GM18951 (cell line): ENCODE data around the gene GIPC3.

ENCODE experiments used
- POLR2A ChIP-seq: IDR thresholded peaks from 4 replicates; pipeline ENCODE4 v1.6.1; 2011; ENCODE audit warnings: mild to moderate bottlenecking; ENCODE audit not compliant: insufficient read length, insufficient read depth; ENCODE audit errors: extremely low read depth
- in situ Hi-C: fragments of 300-500 bp; cut with MboI; formaldehyde crosslinking; loops from one replicate; pipeline ENCODE4 v1.12.0; 2022; ENCODE audit warnings: low sequenced_read_pairs, mixed read lengths, inconsistent platforms; ENCODE audit not compliant: unreplicated experiment

GIPC3 gene

DNA sequence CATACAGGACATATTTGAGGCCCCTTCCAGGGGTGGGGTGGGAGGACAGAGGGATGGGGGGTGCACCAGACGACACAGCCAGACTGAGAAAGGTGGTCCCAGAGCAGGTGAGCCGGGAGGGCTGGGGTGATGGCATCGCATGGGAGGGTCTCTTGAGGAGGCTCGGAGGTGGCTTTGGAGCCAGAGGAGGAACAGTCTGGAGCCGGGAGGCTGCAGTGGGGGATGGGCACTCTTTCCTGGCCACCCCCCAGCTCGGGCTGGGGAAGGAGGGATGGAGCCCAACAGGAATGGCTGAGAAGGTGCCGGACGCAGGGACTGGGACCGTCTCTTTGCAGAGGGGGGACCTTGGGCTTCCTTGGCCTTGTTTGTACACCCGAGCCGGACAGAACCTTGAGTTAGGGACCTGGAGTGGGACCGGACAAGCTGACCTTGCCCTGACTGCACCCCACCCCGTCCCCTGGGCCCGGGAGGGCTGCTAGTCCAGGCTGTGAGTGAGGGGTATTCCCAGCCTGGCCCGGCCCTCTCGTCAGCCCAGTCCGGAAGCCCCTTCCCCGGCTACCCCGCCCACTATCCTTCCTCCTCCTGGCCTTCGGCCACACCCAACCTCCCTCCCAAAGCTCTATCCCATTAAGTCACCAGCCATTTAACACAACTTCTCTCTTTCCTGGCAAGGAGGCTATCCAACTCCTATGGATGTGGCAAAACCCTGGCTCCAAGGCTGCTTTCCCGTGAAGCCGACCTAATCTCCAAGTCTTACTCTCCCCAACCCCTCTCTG, 22.2 kb downstream of the GIPC3 start:
- in situ Hi-C loops, result no loop called here
- TF ChIP-seq POLR2A, result no peak

DNA sequence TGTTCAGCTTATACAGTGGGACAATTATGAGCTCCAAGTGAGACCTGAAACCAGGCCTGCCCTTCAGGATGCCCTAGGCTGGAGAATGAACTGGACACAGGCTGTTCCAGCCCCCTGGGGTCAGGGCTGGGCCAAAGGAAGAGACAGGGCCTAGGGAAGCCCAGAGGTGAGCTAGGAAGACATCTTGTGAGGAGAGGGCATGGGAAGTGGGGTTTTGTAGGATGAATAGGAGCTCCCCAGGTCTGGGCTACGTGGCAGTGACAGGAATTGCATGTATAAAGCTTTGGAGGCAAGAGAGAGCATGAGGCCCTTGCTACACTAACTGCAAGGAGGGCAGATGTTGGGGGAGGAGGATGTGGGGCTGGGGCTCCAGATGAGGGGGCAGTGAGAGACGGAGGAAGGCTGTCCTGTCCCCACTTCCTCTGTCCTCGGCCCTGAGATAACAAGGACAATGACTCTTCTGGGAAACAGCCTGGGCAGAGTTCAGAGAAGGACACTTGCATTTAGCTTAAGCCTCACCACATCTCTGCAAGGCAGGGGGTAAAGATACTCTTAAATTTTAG, 22.9 kb downstream of the GIPC3 start:
- TF ChIP-seq POLR2A, result no peak
- in situ Hi-C loops, result no loop called here

- no peak for TF ChIP-seq POLR2A
- in situ Hi-C loops, result no loop called here
Observed at GRCh38 chr19:3608750-3609322, 23.6 kb downstream of the GIPC3 start.

DNA sequence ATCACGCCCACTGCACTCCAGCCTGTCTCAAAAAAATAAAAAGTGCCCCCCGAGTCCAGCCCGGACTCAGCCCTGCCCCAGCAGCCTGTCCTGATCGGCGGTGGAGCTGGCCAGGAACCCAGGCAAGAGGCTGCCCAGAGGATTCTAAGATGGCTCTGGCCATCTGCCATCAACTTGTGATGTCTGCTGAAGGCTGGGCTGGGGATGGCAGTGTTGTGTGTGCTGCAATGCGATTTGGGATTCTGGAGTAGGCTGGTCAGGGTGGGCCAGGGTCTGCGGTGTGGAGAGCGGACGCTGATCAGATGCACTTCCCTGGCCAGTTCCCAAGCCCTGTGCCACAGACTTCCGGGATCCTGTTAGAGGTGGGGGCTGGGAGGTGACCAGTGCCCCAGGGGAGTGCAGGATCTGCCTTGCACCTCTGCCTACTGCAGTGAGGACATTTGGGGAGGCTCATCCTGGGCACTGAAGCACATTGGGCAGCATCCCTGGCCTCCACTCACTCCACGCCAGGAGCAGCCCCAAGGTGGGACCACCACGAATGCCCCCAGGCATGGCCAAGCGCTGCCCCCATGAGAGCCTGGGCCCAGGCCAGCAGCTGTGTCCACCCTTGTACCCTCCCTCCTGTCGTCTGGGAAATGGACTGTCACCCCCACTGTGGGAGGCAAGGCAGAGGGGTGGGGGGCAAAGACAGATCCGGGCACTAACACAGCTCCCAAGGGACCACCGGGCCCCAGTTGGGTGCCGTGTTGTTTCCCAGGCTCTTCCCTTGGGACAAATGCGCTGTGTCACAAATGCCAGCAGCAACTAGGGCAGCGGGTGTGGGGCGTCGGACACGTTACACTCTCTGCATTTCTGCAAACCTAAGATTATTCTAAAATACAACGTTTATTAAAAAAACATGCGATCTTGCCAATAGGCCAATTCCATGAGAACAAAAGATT, 24.8 kb downstream of the GIPC3 start:
- no peak for TF ChIP-seq POLR2A
- in situ Hi-C loops, result no loop called here

GRCh38 chr19:3610745-3611717, 25.8 kb downstream of the GIPC3 start:
- in situ Hi-C loops, result no loop called here
- no peak for TF ChIP-seq POLR2A

GRCh38 chr19:3611841-3612240, 26.6 kb downstream of the GIPC3 start:
- in situ Hi-C loops, result no loop called here
- no peak for TF ChIP-seq POLR2A

DNA sequence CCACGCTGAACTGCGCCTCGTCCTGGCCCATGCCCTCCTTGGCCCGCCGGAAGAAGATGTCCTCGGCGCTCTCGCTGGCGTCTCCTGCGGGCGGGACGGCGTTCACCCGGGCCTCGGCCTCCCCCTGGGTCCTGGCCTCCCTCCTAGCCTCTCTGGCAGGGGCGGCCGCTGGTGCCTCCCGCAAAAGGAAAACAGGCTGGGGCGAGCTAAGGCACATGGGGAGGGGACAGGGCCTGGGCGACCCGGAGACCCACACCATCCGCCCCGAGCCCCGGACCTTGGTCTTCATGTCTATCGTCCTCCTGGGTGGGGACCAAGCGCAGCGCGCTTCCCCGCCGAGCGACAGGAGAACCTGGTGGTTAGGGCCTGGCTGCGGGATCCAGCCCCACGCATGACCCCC, 27.1 kb downstream of the GIPC3 start:
- TF ChIP-seq POLR2A, result no peak
- in situ Hi-C loops, result no loop called here

DNA sequence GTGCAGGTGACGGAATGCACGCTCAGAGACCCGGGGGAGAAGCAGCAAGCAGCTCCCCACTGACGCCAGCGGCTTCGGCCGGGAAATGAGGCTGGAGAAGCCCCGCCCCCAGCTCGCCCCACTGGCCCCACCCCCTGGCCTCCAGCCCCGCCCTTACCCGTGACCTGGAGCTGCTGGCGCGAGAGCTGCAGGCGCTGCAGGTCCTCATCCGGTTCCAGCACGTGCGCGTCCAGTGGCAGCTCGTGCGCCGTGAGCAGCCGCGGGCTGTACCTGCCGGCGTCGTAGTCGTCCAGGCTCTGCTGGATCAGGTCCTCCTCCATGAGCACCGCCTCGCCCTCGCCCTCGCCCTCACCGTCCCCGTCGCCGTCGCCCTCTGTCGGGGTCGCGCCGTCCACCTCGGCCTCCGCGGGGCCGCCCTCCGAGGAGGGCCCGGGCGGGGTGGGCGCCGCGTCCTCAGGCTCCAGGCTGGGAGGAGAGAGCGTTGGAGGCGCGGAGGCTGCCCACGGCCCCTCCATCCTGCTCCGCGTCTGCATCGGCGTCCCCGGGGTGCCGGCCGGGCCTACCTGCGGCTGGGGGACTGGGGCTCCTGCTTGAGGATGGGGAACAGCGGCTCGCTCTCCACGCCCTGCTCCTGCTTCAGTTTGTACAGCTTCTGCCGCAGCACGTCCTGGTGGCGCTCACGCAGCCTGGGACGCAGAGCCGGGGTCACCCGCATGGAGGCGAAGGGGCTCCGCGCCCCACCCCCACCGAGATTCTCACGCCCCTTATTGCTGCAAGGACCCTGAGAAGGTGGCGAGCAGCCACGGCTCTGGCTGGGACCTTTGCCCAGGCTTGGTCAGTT, 27.8 kb downstream of the GIPC3 start:
- in situ Hi-C loops, result no loop called here
- no peak for TF ChIP-seq POLR2A

DNA sequence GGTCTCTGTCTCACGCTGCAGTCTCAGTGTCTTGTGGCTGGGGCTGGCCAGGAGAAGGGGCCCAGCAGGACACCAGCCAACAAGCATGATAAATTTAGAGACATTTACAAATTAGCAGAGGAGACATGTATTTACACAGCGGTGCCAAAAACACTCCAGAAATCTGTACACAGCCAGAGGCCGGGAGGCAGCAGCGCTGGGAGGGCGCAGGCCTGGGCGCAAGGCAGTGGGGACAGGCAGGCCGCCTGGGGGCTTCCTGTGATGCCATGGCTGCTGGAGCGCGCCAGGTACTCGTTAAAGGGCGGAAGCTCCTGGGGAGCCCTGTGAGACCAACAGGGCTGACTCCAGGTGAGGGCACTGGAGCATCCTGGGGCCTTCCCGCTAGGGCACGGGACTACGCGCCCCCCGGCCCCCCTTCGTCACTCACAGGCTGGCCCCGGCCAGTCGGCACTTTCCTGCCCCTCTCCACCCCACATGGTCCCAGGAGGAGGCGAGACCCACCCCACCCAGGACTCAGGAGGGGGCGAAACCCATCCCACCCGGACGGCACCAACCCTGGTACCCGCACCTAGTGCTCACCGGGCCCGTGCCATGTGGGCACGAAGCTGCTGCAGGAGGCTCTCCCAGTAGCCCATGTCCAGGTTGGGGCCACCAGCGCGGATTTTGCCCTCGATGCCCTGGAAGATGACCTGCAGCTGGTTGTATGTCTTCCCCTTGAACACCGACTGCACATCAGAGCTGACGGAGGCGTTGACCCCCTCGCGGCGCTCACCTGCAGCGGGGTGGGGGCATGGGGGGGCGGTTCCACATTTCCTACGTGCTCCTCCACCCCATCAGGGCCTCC, 28.8 kb downstream of the GIPC3 start:
- TF ChIP-seq POLR2A, result no peak
- in situ Hi-C loops, result no loop called here

GRCh38 chr19:3614858-3615505, 29.7 kb downstream of the GIPC3 start:
- TF ChIP-seq POLR2A, result no peak
- in situ Hi-C loops, result no loop called here
